ENCODE measurements around the gene SIAE. TPM values are rescaled to one million over a fixed set of nuclear protein-coding genes. Genes with fewer than 3 reads are reported as not detected.

SIAE gene
- total and polyA plus RNA-seq, 4 donors, result 6.4 to 33.9 (median 11.3) TPM

DNA sequence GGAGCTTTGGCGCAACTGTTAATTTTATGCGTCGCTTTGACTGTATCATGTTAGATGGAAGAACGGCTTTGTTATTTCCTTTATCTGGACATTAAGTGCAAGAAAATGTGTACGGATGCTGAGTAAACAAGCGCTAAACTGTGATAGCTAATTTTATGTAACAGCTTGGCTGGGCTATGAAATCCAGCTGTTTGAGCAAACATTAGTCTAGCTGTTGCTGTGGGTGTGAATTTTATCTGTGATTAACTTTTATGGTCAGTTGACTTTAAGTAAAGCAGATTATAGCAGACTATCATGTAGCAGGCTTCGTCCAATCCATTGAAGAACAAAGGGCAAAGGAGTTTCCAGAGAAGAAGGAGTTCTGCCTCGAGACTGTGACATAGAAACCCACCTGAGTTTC is 89.8 kb downstream of the SIAE start:
- Histone ChIP-seq H3K4me1 (ENCODE audit: control insufficient read depth in 4 of 4, insufficient read depth in 4 of 4, low read length in 3 of 4) (no peaks in the 10 kb centered on the region), H3K27ac (ENCODE audit: low read depth in 1 of 2, low read length in 2 of 2) (no peak overlapping the region), H3K9me3 (ENCODE audit: control insufficient read depth in 4 of 4, low read length in 3 of 4) (no peaks in the 10 kb centered on the region), H3K9ac (ENCODE audit: low read depth in 1 of 2, low read length in 2 of 2) (no peak overlapping the region), H3K27me3 (ENCODE audit: control insufficient read depth in 4 of 4, insufficient read depth in 4 of 4, low read length in 3 of 4) (no peaks in the 10 kb centered on the region), H3K36me3 (ENCODE audit: control insufficient read depth in 4 of 4, insufficient read depth in 3 of 4, low read depth in 1 of 4, low read length in 3 of 4) (no peaks in the 10 kb centered on the region), H3K4me3 (ENCODE audit: low read depth in 1 of 3, low read length in 3 of 3) (no peak overlapping the region)
- DNase-seq (ENCODE audit: low spot score), result no peak
- 57% methylated on average over 8 of the region's 8 CpGs for WGBS
- TF ChIP-seq HNF4A (conservative IDR thresholded peaks at IDR 0.05), result no peak
- TF ChIP-seq RAD21 (IDR thresholded peaks at IDR 0.05), result no peak
- TF ChIP-seq HNF4G (IDR thresholded peaks at IDR 0.05), result no peak

Small RNA genes within 50 kb of the gene (small RNA-seq; reads per million reads assigned to genes)
- gene RNA5SP352, result not detected

Other genes with a start within 250 kb of the SIAE start
- gene OR8B4, start 248.9 kb downstream of the SIAE start, total RNA-seq, result not detected
- not detected for gene OR8B4, start 248.9 kb downstream of the SIAE start, polyA plus RNA-seq
- not detected for gene OR8B8, start 228.0 kb downstream of the SIAE start, total RNA-seq
- not detected for gene OR8B8, start 228.0 kb downstream of the SIAE start, polyA plus RNA-seq
- gene OR8B12, start 130.1 kb downstream of the SIAE start, total RNA-seq, result not detected
- not detected for gene OR8B12, start 130.1 kb downstream of the SIAE start, polyA plus RNA-seq
- gene OR8A1, start 103.7 kb downstream of the SIAE start, total RNA-seq, result not detected
- not detected for gene OR8A1, start 103.7 kb downstream of the SIAE start, polyA plus RNA-seq
- not detected for gene PANX3, start 62.3 kb downstream of the SIAE start, total RNA-seq
- not detected for gene PANX3, start 62.3 kb downstream of the SIAE start, polyA plus RNA-seq
- gene TBRG1, start 50.9 kb downstream of the SIAE start, total RNA-seq, result 10 to 100 TPM; 13.4 to 18.7 TPM
- 10 to 100 TPM; 14.3 to 32.4 TPM for gene TBRG1, start 50.9 kb downstream of the SIAE start, polyA plus RNA-seq
- gene SPA17, start 165 bp upstream of the SIAE start, total RNA-seq, result 1 to 10 TPM; 1.2 to 3.2 TPM
- gene SPA17, start 165 bp upstream of the SIAE start, polyA plus RNA-seq, result 1 to 10 TPM in 1 of 2 donors, under 1 TPM in 1; 0.47 to 2.5 TPM
- 1 to 10 TPM in 1 of 2 donors, not detected in 1; 1.7 TPM for gene NRGN, start 66.2 kb upstream of the SIAE start, total RNA-seq
- 1 to 10 TPM in 1 of 2 donors, under 1 TPM in 1; 0.51 to 1.6 TPM for gene NRGN, start 66.2 kb upstream of the SIAE start, polyA plus RNA-seq
- gene VSIG2, start 78.5 kb upstream of the SIAE start, total RNA-seq, result under 1 TPM in 1 of 2 donors, not detected in 1; 0.75 TPM
- gene VSIG2, start 78.5 kb upstream of the SIAE start, polyA plus RNA-seq, result 1 to 10 TPM in 1 of 2 donors, under 1 TPM in 1; 0.51 to 1.3 TPM
- gene ESAM, start 88.6 kb upstream of the SIAE start, total RNA-seq, result 1 to 10 TPM; 4.0 to 9.8 TPM
- 10 to 100 TPM in 1 of 2 donors, 1 to 10 TPM in 1; 9.9 to 15.6 TPM for gene ESAM, start 88.6 kb upstream of the SIAE start, polyA plus RNA-seq
- gene MSANTD2, start 126.7 kb upstream of the SIAE start, total RNA-seq, result 1 to 10 TPM; 3.0 to 7.7 TPM
- 1 to 10 TPM; 1.6 to 1.7 TPM for gene MSANTD2, start 126.7 kb upstream of the SIAE start, polyA plus RNA-seq
- gene ROBO3, start 191.7 kb upstream of the SIAE start, total RNA-seq, result 1 to 10 TPM; 1.1 to 1.2 TPM
- 1 to 10 TPM; 1.6 to 2.2 TPM for gene ROBO3, start 191.7 kb upstream of the SIAE start, polyA plus RNA-seq
- 10 to 100 TPM in 1 of 2 donors, 1 to 10 TPM in 1; 6.4 to 17.2 TPM for gene ROBO4, start 224.1 kb upstream of the SIAE start, total RNA-seq
- 1 to 10 TPM; 2.5 to 8.7 TPM for gene ROBO4, start 224.1 kb upstream of the SIAE start, polyA plus RNA-seq
- not detected for gene HEPN1, start 245.5 kb upstream of the SIAE start, total RNA-seq
- 1 to 10 TPM in 1 of 2 donors, under 1 TPM in 1; 0.22 to 2.6 TPM for gene HEPN1, start 245.5 kb upstream of the SIAE start, polyA plus RNA-seq